B cell (primary cell): ENCODE data around the gene CBLB. TPM values are rescaled to one million over a fixed set of nuclear protein-coding genes. Genes with fewer than 3 reads are reported as not detected.
"Not testable (repeated sequence)": the region's sequence is repeated elsewhere in the genome, so short reads cannot be mapped to it uniquely, and the experiment has no call there.

Source experiments
- ATAC-seq: fragments of 200-7000 bp; cut with Tn5 transposase; one replicate; pipeline ENCODE4 v1.10.0; 2021; ENCODE audit warnings: low read depth, mild to moderate bottlenecking, moderate number of reproducible peaks, moderate library complexity
- CTCF ChIA-PET: fragments of 350-600 bp; sonication (Branson Sonifier 250); formaldehyde crosslinking; loops from one replicate; lab custom pipeline; 2021; ENCODE audit warnings: antibody characterized with exemption, inconsistent platforms; lab: Charles Lee
- POLR2A ChIA-PET: fragments of 350-600 bp; sonication (Branson Sonifier 250); formaldehyde crosslinking; loops from one replicate; lab custom pipeline; 2021; ENCODE audit warnings: antibody characterized with exemption; lab: Charles Lee
- DNase-seq: peaks from one replicate; pipeline ENCODE4 v3.0.0; 2013
- H2AFZ ChIP-seq: 2 replicates; pipeline ENCODE4 v1.6.1; 2012; ENCODE audit warnings: mild to moderate bottlenecking, low read depth, low read length; ENCODE audit not compliant: insufficient read depth, poor library complexity, severe bottlenecking
- H3K27ac ChIP-seq, 2 donors: 1 replicate in 1 of 2; 2 replicates in 1 of 2; pipeline ENCODE4 v1.5.1; 2012 to 2013; ENCODE audit warnings: low read length in 2 of 2, mild to moderate bottlenecking in 2 of 2, moderate library complexity in 1 of 2
- H3K27me3 ChIP-seq, 4 experiments: fragments of 200-600 bp in 1 of 4; sonication (generic) in 1 of 4; replicated peaks in 1 of 4; 1 replicate in 2 of 4; 2 replicates in 2 of 4; pipeline versions ENCODE4 v1.6.1 to v1.7.0; 2013 to 2016; ENCODE audit warnings: low read length in 3 of 4, mild to moderate bottlenecking in 2 of 4, mixed read lengths in 1 of 4, moderate library complexity in 1 of 4; ENCODE audit not compliant: insufficient read depth in 4 of 4, control insufficient read depth in 3 of 4; ENCODE audit errors: control extremely low read depth in 1 of 4
- H3K36me3 ChIP-seq, 2 experiments: replicated peaks in 1 of 2; 1 replicate in 1 of 2; 2 replicates in 1 of 2; pipeline versions ENCODE4 v1.6.1 to v1.7.1; 2013; ENCODE audit warnings: low read length in 1 of 2; ENCODE audit not compliant: insufficient read depth in 2 of 2, control insufficient read depth in 1 of 2; ENCODE audit errors: control extremely low read depth in 1 of 2, extremely low read depth in 1 of 2
- H3K4me1 ChIP-seq, 2 donors: fragments of 200-600 bp in 1 of 2; sonication (generic) in 1 of 2; 1 replicate in 1 of 2; 2 replicates in 1 of 2; pipeline versions ENCODE4 v1.5.1 to v1.6.1; 2013 to 2017; ENCODE audit warnings: low read length in 2 of 2; ENCODE audit not compliant: control insufficient read depth in 2 of 2, insufficient read depth in 2 of 2
- H3K4me2 ChIP-seq: replicated peaks from 2 replicates; pipeline ENCODE3; 2012; ENCODE audit warnings: mild to moderate bottlenecking, low read depth, low read length; ENCODE audit not compliant: poor library complexity, severe bottlenecking
- H3K4me3 ChIP-seq, 5 experiments: fragments of 200-600 bp in 1 of 5; sonication (generic) in 1 of 5; 1 replicate in 3 of 5; 2 replicates in 2 of 5; pipeline versions ENCODE4 v1.5.1 to v1.7.0; 2011 to 2016; ENCODE audit warnings: low read length in 4 of 5, mild to moderate bottlenecking in 4 of 5, low read depth in 2 of 5, control low read depth in 1 of 5, moderate library complexity in 1 of 5; ENCODE audit not compliant: insufficient read depth in 1 of 5; ENCODE audit errors: control extremely low read depth in 1 of 5, extremely low read depth in 1 of 5
- H3K79me2 ChIP-seq: fragments of 200-600 bp; sonication (generic); one replicate; pipeline ENCODE4 v1.6.0; 2016; ENCODE audit warnings: low read length; ENCODE audit not compliant: control insufficient read depth, insufficient read depth
- H3K9ac ChIP-seq: fragments of 200-600 bp; sonication (generic); 2 replicates; pipeline ENCODE4 v1.6.1; 2017; ENCODE audit warnings: mild to moderate bottlenecking, low read length, moderate library complexity
- H3K9me3 ChIP-seq, 3 donors: one replicate each; pipeline versions ENCODE4 v1.6.1 to v1.7.1; 2013; ENCODE audit warnings: low read length in 2 of 3; ENCODE audit not compliant: control insufficient read depth in 2 of 3, insufficient read depth in 1 of 3; ENCODE audit errors: control extremely low read depth in 1 of 3
- H4K20me1 ChIP-seq: 2 replicates; pipeline ENCODE4 v1.6.0; 2012; ENCODE audit warnings: mild to moderate bottlenecking, low read length; ENCODE audit not compliant: insufficient read depth, control insufficient read depth, poor library complexity, severe bottlenecking
- H3K27ac Mint-ChIP-seq: one replicate; pipeline ENCODE4 v1.8.0; 2021; ENCODE audit warnings: mixed read lengths
- H3K27me3 Mint-ChIP-seq: one replicate; pipeline ENCODE4 v1.8.0; 2021; ENCODE audit warnings: mixed read lengths
- H3K4me1 Mint-ChIP-seq: one replicate; pipeline ENCODE4 v1.8.0; 2021; ENCODE audit warnings: mixed read lengths
- H3K4me3 Mint-ChIP-seq: one replicate; pipeline ENCODE4 v1.8.0; 2021; ENCODE audit warnings: mixed read lengths
- H3K9me3 Mint-ChIP-seq: one replicate; pipeline ENCODE4 v1.8.0; 2022; ENCODE audit warnings: mixed read lengths; ENCODE audit not compliant: insufficient read depth
- CTCF ChIP-seq: fragments of 200-600 bp; IDR thresholded peaks from one replicate; pipeline ENCODE4 v1.8.0; 2022; ENCODE audit warnings: antibody characterized with exemption, mild to moderate bottlenecking
- EZH2 ChIP-seq: IDR thresholded peaks from 2 replicates; pipeline ENCODE4 v1.6.1; 2012; ENCODE audit warnings: borderline replicate concordance, low read depth, mild to moderate bottlenecking, moderate library complexity, low read length; ENCODE audit not compliant: insufficient read depth, poor library complexity, severe bottlenecking
- WGBS: methylation state at CpG from one replicate; pipeline ENCODE4 v1.1.5; 2013; ENCODE audit warnings: missing lambda C conversion rate; ENCODE audit not compliant: insufficient coverage; 5-methylcytosine and 5-hydroxymethylcytosine counted together
- intact Hi-C: fragments of 100-400 bp; cut with micrococcal nuclease; formaldehyde crosslinking; loops from one replicate; pipeline ENCODE4 v1.10.0; 2022
- polyA plus RNA-seq: library from polyadenylated mRNA; depleted of rRNA; stranded (reverse); fragments of >200 nt; gene quantifications from 2 replicates; pipeline ENCODE4 v1.2.3, GENCODE V29; 2012
- total RNA-seq, 2 donors: library from RNA; stranded (reverse); fragments of 120-200 nt in 1 of 2; gene quantifications; 1 replicate in 1 of 2; 2 replicates in 1 of 2; pipeline versions ENCODE4 v1.2.3 to v1.2.4, GENCODE V29; 2013 to 2022

CBLB gene
- total and polyA plus RNA-seq, 2 donors (not counting 1 experiment from before 2014, with no cell fraction given) = 19.0 to 135 TPM

- peaks cover 9% of the 10 kb centered on the region for H3K9me3 Mint-ChIP-seq
- Histone ChIP-seq H3K4me2 (no peak overlapping the region), H4K20me1 (peaks cover 4% of the 10 kb centered on the region), H2AFZ (no peak overlapping the region), H3K36me3 (peaks cover 0 to 27% of the 10 kb centered on the region in 2 experiments), H3K27me3 (no peaks in the 10 kb centered on the region), H3K9me3 (peaks cover 1 to 22% (median 21%) of the 10 kb centered on the region in 3 donors), H3K27ac (no peak overlapping the region), H3K4me3 (no peak overlapping the region), H3K9ac (no peak overlapping the region), H3K4me1 (peaks cover 31 to 33% of the 10 kb centered on the region in 2 donors), H3K79me2 (peaks cover 51% of the 10 kb centered on the region)
- H3K4me3 Mint-ChIP-seq = no peak overlapping the region
- ATAC-seq (no peak), DNase-seq (no peak)
- POLR2A ChIA-PET = no interaction called here
- CTCF ChIA-PET = no interaction called here
- intact Hi-C loops = no loop called here
- TF ChIP-seq CTCF (no peak), EZH2 (no peak)
- no peak overlapping the region for H3K27ac Mint-ChIP-seq
- H3K27me3 Mint-ChIP-seq = no peaks in the 10 kb centered on the region
- peaks cover 40% of the 10 kb centered on the region for H3K4me1 Mint-ChIP-seq
Measured at GRCh38 chr3:105763659-105764036, 105.2 kb downstream of the CBLB start.

- peaks cover 38% of the 10 kb centered on the region for H3K4me1 Mint-ChIP-seq
- ATAC-seq = no peak
- TF ChIP-seq EZH2 = no peak
- no peak for TF ChIP-seq CTCF
Measured at GRCh38 chr3:105762749-105763658, 105.8 kb downstream of the CBLB start.

GRCh38 chr3:105762214-105762613, 106.6 kb downstream of the CBLB start:
- H3K27me3 Mint-ChIP-seq, H3K27ac ChIP-seq, H3K4me2 ChIP-seq, H3K27ac Mint-ChIP-seq, intact Hi-C loops, H3K9ac ChIP-seq, H3K4me3 Mint-ChIP-seq, H3K9me3 Mint-ChIP-seq, H3K4me3 ChIP-seq, H3K27me3 ChIP-seq, H4K20me1 ChIP-seq, DNase-seq, ATAC-seq, POLR2A ChIA-PET, H2AFZ ChIP-seq, CTCF ChIA-PET: not testable (repeated sequence)
- 100% methylated on average over 1 of the region's 1 CpG for WGBS
- peaks cover 33% of the 10 kb centered on the region for H3K4me1 Mint-ChIP-seq
- H3K79me2 ChIP-seq = peaks cover 42% of the 10 kb centered on the region
- peaks cover 27% of the 10 kb centered on the region in 2 donors for H3K4me1 ChIP-seq
- H3K36me3 ChIP-seq = peaks cover 0 to 32% of the 10 kb centered on the region in 2 experiments
- peaks cover 1 to 26% (median 23%) of the 10 kb centered on the region in 3 donors for H3K9me3 ChIP-seq

More at GRCh38 chr3:105762749-105763658, 105.8 kb downstream of the CBLB start:
- H3K4me3 ChIP-seq = no peak overlapping the region
- ChIA-PET POLR2A (no interaction called here), CTCF (no interaction called here)
- H3K4me2 ChIP-seq = no peak overlapping the region
- H3K4me1 ChIP-seq = peaks cover 31 to 33% of the 10 kb centered on the region in 2 donors
- peaks cover 1 to 26% (median 23%) of the 10 kb centered on the region in 3 donors for H3K9me3 ChIP-seq
- Mint-ChIP-seq H3K27me3 (no peaks in the 10 kb centered on the region), H3K9me3 (peaks cover 9% of the 10 kb centered on the region), H3K27ac (peak overlapping the region; percentile 6), H3K4me3 (no peak overlapping the region)
- H3K27me3 ChIP-seq = no peaks in the 10 kb centered on the region
- no peak overlapping the region for H3K27ac ChIP-seq
- peaks cover 0 to 30% of the 10 kb centered on the region in 2 experiments for H3K36me3 ChIP-seq
- intact Hi-C loops = no loop called here
- no peak overlapping the region for H2AFZ ChIP-seq
- peaks cover 47% of the 10 kb centered on the region for H3K79me2 ChIP-seq
- peaks cover 4% of the 10 kb centered on the region for H4K20me1 ChIP-seq
- DNase-seq = no peak
- no peak overlapping the region for H3K9ac ChIP-seq
- 100% methylated on average over 7 of the region's 13 CpGs for WGBS
